ENCODE measurements around the gene NPPC. TPM values are rescaled to one million over a fixed set of nuclear protein-coding genes. Genes with fewer than 3 reads are reported as not detected.
"Not testable (repeated sequence)": the region's sequence is repeated elsewhere in the genome, so short reads cannot be mapped to it uniquely, and the experiment has no call there.

Gene NPPC
- total RNA-seq, 2 donors from 2014 or later, result 3.7 to 7.2 TPM

- no peak for DNase-seq
Observed at GRCh38 chr2:231924889-231925275, 1.3 kb downstream of the NPPC start.

GRCh38 chr2:231923951-231924888 is 2.0 kb downstream of the NPPC start:
- intact Hi-C loops (cut with DNase I), result no loop called here
- ATAC-seq (no peak), DNase-seq (no peak)

More at GRCh38 chr2:231924889-231925275, 1.3 kb downstream of the NPPC start:
- peak in 1 of 2 donors; percentile 2 for ATAC-seq
- intact Hi-C loops (cut with DNase I), result loop anchor here (1.0 to 5.0 kb wide), 4 partner anchors 216 to 402 kb away; no protein-coding TSS in a partner anchor

GRCh38 chr2:231923010-231923344 is 3.2 kb downstream of the NPPC start:
- intact Hi-C loops (cut with DNase I), result no loop called here
- ATAC-seq (no peak), DNase-seq (no peak)

DNA sequence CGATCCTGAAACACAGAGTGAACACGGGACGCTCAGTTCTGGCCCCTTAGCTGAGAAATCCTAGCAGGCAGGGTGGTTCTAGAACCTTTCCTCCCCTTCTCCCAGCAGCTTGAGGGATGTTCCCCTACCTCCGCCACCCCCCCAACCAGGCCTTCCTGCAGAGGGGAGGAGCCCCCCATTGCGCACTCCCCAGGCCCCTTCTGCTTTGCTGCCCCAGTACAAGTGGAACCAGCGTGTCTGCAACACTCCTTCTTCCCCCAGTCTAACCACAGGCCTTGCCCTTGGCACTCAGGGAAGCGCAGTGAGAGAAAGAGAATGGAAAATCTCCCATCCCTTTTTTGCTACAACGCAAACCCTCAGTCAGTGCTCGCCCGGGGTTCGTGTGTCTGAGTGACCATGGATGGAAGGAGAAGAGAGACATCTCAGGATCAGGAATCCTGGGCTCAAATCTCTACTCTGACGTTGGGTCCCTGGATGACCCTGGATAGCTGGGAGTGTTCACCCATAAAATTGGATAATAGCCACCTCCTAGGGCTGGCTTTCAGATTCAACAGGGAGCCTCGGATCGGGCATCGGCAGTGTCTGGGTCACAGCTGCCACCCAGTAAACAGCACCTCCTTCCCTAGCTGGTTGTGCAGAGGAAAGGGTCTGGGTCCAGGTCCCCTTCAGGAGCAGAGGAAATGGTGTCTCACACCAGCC is 3.7 kb downstream of the NPPC start:
- intact Hi-C loops (cut with DNase I), result no loop called here
- DNase-seq, result no peak
- no peak for ATAC-seq

GRCh38 chr2:231920795-231921194 is 5.4 kb downstream of the NPPC start:
- no peak for ATAC-seq
- intact Hi-C loops (cut with DNase I), result no loop called here
- no peak for DNase-seq

DNA sequence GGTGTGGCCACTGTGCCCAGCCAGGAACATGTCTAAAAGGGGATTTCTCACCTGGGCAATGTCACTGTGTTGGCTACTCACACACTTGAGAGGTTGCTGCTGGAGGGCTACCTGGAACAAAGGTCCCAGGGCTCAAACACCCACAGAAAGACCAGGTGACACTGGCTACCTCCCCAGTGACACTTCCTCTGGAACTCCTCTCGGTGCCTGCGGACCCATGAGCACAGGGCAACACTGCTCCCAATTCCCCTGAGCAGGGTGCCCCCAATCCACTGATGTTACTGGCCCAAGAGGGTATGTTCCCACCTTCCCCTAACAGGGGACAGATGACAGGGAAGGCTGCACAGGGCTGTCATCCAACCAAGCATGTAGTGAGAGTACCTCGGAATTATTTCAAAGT is 5.8 kb downstream of the NPPC start:
- ATAC-seq (no peak), DNase-seq (no peak)
- intact Hi-C loops (cut with DNase I), result no loop called here

- DNase-seq (no peak), ATAC-seq (no peak)
- intact Hi-C loops (cut with DNase I), result no loop called here
Observed at GRCh38 chr2:231919341-231920035, 6.7 kb downstream of the NPPC start.

DNA sequence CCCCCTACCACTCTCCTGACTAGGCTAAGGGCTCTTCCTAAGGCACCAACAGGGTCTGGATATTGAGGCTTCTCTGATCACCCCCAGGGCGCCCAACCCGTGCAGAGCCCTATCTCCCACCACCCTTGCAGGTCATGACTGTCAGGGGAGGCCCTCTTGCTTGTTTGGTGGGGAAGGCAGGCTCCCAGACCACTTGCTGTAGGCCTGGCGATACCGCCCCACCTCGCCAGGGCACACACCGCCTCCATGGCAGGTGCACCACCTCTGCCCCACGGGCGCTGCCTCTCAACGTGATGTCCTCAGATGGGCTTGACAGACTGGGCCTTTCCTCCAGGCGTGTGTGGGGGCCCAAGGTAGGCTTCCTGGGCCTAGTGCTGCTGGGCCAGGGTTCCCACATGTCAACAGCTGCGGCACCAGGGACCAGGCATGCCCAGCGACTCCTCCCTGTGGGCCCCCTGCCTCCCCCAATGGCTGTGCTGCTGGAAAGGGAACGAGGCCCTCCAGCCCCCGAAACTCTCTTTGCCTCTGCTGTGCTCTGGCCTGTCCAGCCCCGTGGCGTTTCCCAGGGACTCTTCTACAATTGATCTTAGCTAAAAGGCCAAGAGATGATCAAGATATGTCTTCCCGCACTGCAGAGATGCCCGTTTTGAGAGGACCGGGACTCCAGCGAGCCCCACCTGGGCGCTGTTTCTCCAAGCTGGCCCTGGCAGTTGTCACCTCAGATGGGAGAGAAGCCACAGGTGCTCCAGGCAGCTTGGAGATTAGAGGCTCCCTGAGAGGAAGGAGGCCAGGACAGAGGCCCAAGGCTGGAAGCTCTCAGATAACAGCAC is 7.5 kb downstream of the NPPC start:
- no peak for DNase-seq
- intact Hi-C loops (cut with DNase I), result no loop called here
- no peak for ATAC-seq

DNA sequence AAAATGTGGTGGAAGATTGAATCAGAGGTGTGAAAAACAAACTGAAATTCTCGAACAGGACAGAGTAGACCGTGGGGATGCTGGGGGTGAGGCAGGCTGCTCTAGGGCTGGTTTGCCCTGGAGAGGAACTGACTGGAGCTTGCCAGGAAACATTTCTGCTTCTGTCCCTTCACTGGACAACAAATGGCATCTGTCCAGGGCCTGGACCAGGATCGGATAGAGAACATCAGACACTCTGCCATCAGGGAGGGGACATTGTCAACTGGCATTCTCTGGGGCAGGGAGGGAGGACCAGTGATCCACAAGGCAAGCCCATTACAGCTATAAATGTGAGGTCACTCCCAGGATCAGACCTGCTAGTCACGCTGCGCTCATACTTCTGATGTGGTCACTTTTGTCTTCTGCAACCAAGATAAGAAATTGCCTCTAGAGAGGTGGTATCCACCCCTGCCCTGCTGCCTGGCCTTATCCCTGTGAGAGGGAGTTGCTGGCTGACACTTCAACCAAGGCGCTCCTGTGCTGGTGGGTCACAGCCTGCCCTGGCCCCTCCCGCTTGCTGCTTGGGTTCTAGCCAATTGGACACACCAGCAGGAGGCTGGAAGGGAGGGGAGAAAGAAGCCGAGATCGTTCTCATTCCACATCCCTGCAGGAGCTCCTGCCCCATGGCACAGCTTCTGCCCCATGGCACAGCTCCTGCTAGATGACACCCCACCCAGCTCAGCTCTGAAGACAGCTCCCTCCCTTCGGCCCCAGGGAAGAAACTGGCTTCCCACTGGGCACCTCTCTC is 8.7 kb downstream of the NPPC start:
- intact Hi-C loops (cut with DNase I), result no loop called here
- DNase-seq (peak; percentile 51), ATAC-seq (peak; percentile 38 to 74)

GRCh38 chr2:231914077-231914690 is 12.0 kb downstream of the NPPC start:
- intact Hi-C loops (cut with DNase I), result no loop called here
- DNase-seq (no peak), ATAC-seq (no peak)

DNA sequence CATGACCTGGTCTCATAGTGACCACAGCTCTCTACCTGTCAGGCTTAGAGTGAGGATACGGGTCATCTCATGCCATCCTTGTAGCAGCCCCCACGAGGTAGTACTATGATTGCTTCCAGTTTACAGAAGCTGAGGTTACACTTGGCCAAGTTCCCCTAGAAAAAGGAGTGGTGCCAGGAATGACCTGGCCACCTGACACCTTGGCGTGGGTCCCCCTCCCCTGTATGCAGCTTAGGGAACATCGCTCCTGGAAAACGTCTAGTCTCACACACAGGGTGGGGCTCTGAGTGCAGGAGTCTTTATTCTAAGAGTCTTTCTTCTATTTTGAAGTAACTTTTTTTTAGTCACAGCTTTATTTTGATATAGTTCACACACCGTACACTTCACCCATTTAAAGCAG is 14.8 kb downstream of the NPPC start:
- intact Hi-C loops (cut with DNase I), result no loop called here
- ATAC-seq, result no peak
- no peak for DNase-seq

- intact Hi-C loops (cut with DNase I), result no loop called here
- no peak for DNase-seq
- ATAC-seq, result no peak
Observed at GRCh38 chr2:231910771-231911170, 15.4 kb downstream of the NPPC start.

DNA sequence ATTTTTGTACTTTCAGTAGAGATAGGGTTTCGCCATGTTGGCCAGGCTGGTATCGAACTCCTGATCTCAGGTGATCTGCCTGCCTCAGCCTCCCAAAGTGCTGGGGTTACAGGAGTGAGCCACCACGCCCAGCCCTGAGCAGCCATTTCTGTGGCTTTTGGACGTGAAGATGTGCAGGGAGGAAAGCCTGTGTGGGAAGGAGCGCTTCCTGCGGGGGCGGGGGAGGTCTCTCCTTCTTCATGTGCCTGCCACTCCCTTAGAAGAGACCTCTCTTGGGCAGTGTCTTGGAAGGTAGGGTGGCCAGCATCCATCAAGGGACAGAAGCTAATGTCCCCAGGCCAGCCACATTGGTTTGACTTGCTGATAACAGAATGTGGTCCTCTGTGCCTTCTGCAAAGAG is 16.0 kb downstream of the NPPC start:
- intact Hi-C loops (cut with DNase I), result not testable (repeated sequence)

DNA sequence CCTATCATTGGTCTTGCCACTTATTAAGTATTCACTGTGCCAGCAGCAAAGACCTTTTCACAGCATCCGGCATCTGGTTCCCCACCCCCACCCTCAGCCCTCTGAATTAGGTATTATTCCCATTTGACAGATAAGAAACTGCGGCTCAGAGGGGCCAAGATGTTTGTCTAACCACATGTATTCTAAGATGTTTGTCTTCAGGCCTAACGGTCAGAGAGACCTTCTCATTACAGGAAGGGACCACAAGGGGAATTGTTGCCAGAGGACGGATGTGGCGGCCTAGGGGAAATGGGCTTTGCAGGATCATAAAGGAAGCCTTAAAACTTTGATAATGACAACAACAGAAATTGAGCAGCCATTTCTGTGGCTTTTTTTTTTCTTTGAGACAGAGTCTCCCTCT is 16.6 kb downstream of the NPPC start:
- ATAC-seq, result no peak

More for the DNA sequence above, 16.0 kb downstream of the NPPC start:
- DNase-seq, ATAC-seq: not testable (repeated sequence)

DNA sequence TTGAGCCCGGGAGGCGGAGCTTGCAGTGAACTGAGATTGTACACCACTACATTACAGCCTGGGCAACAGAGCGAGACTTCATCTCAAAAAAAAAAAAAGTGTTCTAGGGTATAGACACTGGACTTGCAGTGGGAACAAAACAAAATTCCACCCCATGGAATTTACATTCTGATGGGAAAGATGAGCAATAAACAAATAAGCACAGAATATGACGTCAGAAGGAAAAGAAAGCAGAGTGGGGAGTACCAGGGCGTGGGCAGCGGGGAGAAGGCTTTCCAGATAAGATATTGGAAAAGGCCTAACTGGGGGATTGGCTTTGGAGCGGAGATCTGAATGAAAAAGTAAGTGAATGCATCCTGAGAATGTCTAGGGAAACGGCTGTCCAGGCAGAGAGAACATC is 17.6 kb downstream of the NPPC start:
- intact Hi-C loops (cut with DNase I), result loop anchor here (5.0 to 10.0 kb wide), 3 partner anchors 234 to 616 kb away; partner anchors contain the start of genes CHRND (in 1 of the 2) and PRSS56 (in 1 of the 2)
- ATAC-seq (no peak), DNase-seq (no peak)

More for the DNA sequence above, 16.6 kb downstream of the NPPC start:
- intact Hi-C loops (cut with DNase I), result loop anchor here (5.0 to 10.0 kb wide), 3 partner anchors 233 to 615 kb away; partner anchors contain the start of genes CHRND (in 1 of the 2) and PRSS56 (in 1 of the 2)
- DNase-seq, result no peak

DNA sequence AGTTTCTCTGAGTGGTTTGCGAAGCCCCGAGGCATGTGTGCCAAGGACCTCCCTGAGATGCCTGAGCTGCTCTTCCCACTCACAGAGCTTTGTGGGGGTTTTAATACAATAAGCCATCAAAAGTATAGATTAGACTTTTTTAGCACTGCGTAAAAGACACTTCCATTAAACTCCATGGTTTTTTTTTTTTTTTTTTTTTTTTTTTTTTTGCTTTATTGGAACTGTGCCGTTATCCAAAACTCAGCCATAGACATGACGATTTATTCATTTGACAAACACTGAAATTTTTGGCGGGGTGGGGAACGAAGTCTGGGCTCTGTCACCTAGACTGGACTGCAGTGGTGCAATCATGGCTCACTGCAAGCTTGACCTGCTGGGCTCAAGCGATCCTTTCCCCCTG is 18.4 kb downstream of the NPPC start:
- ATAC-seq (no peak), DNase-seq (no peak)
- intact Hi-C loops (cut with DNase I), result loop anchor here (2.0 to 10.0 kb wide), 4 partner anchors 235 to 617 kb away; partner anchors contain the start of genes CHRND (in 1 of the 2) and PRSS56 (in 1 of the 2)

DNA sequence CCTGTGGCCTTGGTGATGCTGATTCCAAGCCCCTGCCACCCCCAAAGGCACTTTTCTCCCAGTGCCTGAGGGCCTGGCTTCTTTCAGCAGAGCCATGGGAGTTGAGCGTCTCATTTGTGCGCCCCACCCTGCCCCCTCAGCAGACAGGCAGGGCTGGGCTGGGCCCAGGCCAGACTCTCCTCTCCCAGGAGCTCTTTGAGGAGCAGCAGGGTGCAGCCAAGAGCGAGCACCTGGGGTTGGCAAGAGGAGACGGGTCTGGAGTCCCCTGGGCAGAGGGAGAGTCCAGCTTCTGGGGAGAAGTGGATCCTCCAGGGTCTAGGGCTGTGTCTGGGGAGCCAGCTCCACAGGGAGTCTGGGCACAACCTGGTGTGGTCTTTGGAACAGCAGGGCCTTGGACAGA is 21.2 kb downstream of the NPPC start:
- DNase-seq (no peak), ATAC-seq (no peak)
- intact Hi-C loops (cut with DNase I), result loop anchor here (2.0 to 10.0 kb wide), 4 partner anchors 237 to 620 kb away; partner anchors contain the start of genes CHRND (in 1 of the 2) and PRSS56 (in 1 of the 2)

All from left cardiac atrium (tissue), 4 donors.